ENCODE data around the gene ADARB2.

GRCh38 chr10:1329622-1330021 lies 407.7 kb downstream of the ADARB2 start:
- TF ChIP-seq POLR2AphosphoS5 (IDR thresholded peaks at IDR 0.05; ENCODE audit: low read length) (no peak), CTCF (IDR thresholded peaks at IDR 0.05 in 2 of 3, conservative IDR thresholded peaks at IDR 0.05 in 1 of 3; ENCODE audit: control insufficient read depth in 2 of 3, extremely low read depth in 1 of 3, insufficient read depth in 1 of 3, low read depth in 3 of 3, low read length in 3 of 3) (no peak), EP300 (IDR thresholded peaks at IDR 0.05; ENCODE audit: borderline replicate concordance in 1 of 2, control insufficient read depth in 1 of 2, low read depth in 2 of 2, low read length in 2 of 2) (no peak), USF2 (IDR thresholded peaks at IDR 0.05; ENCODE audit: borderline replicate concordance, low read depth, low read length) (no peak), RFX5 (IDR thresholded peaks at IDR 0.05; ENCODE audit: low read depth, low read length) (no peak), SMC3 (IDR thresholded peaks at IDR 0.05; ENCODE audit: borderline replicate concordance, low read length) (no peak), RAD21 (IDR thresholded peaks at IDR 0.05; ENCODE audit: insufficient read depth, low read depth, low read length) (no peak), ZNF384 (IDR thresholded peaks at IDR 0.05; ENCODE audit: borderline replicate concordance, low read depth, low read length) (no peak), YY1 (IDR thresholded peaks at IDR 0.05; ENCODE audit: low read depth, low read length) (no peak), POLR2A (IDR thresholded peaks at IDR 0.05; ENCODE audit: low read depth, low read length) (no peak), YBX1 (IDR thresholded peaks at IDR 0.05) (no peak), RUNX3 (IDR thresholded peaks at IDR 0.05; ENCODE audit: low read length) (no peak)
- TF ChIP-seq, protein P1, sequence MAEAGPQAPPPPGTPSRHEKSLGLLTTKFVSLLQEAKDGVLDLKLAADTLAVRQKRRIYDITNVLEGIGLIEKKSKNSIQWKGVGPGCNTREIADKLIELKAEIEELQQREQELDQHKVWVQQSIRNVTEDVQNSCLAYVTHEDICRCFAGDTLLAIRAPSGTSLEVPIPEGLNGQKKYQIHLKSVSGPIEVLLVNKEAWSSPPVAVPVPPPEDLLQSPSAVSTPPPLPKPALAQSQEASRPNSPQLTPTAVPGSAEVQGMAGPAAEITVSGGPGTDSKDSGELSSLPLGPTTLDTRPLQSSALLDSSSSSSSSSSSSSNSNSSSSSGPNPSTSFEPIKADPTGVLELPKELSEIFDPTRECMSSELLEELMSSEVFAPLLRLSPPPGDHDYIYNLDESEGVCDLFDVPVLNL (IDR thresholded peaks at IDR 0.05; ENCODE audit: low read depth, low read length), result no peak
- TF ChIP-seq, protein P2, sequence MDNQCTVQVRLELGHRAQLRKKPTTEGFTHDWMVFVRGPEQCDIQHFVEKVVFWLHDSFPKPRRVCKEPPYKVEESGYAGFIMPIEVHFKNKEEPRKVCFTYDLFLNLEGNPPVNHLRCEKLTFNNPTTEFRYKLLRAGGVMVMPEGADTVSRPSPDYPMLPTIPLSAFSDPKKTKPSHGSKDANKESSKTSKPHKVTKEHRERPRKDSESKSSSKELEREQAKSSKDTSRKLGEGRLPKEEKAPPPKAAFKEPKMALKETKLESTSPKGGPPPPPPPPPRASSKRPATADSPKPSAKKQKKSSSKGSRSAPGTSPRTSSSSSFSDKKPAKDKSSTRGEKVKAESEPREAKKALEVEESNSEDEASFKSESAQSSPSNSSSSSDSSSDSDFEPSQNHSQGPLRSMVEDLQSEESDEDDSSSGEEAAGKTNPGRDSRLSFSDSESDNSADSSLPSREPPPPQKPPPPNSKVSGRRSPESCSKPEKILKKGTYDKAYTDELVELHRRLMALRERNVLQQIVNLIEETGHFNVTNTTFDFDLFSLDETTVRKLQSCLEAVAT (IDR thresholded peaks at IDR 0.05), result no peak

All from GM12878 (cell line).